A673 (cell line): ENCODE data around the gene GRIN2C.

ENCODE experiments used
- EZH2 ChIP-seq: fragments of 200-600 bp; sonication (generic); IDR thresholded peaks from 2 replicates; pipeline ENCODE4 v1.6.1; 2017; ENCODE audit warnings: borderline replicate concordance, low read depth, mild to moderate bottlenecking, mixed read lengths, antibody characterized with exemption, low read length; ENCODE audit not compliant: poor library complexity, severe bottlenecking
- TF ChIP-seq, protein P1 (sequence below): fragments of 300-800, 200-600 bp; sonication (generic); conservative IDR thresholded peaks from 2 replicates; pipeline ENCODE4 v1.5.1; 2017; ENCODE audit warnings: low read depth, mild to moderate bottlenecking, antibody characterized with exemption, low read length, moderate library complexity, mixed read lengths

GRCh38 chr17:74832421-74832820, 27.3 kb downstream of the GRIN2C start:
- TF ChIP-seq, protein P1, sequence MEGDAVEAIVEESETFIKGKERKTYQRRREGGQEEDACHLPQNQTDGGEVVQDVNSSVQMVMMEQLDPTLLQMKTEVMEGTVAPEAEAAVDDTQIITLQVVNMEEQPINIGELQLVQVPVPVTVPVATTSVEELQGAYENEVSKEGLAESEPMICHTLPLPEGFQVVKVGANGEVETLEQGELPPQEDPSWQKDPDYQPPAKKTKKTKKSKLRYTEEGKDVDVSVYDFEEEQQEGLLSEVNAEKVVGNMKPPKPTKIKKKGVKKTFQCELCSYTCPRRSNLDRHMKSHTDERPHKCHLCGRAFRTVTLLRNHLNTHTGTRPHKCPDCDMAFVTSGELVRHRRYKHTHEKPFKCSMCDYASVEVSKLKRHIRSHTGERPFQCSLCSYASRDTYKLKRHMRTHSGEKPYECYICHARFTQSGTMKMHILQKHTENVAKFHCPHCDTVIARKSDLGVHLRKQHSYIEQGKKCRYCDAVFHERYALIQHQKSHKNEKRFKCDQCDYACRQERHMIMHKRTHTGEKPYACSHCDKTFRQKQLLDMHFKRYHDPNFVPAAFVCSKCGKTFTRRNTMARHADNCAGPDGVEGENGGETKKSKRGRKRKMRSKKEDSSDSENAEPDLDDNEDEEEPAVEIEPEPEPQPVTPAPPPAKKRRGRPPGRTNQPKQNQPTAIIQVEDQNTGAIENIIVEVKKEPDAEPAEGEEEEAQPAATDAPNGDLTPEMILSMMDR = no peak
- no peak for TF ChIP-seq EZH2
